Ascending aorta (tissue), 2 donors: ENCODE data around the gene XIRP2. TPM values are rescaled to one million over a fixed set of nuclear protein-coding genes. Genes with fewer than 3 reads are reported as not detected.

ENCODE experiments used
- DNase-seq, 2 donors: peaks; one replicate each; pipeline ENCODE4 v3.0.0-alpha.2; 2019; ENCODE audit warnings: low spot score in 2 of 2
- H3K27ac ChIP-seq, 2 donors: fragments of 200-600 bp; sonication (generic); one replicate each; pipeline ENCODE4 v1.5.1; 2016 to 2017; ENCODE audit warnings: mild to moderate bottlenecking in 1 of 2
- H3K27me3 ChIP-seq: fragments of 200-600 bp; sonication (generic); one replicate; pipeline ENCODE4 v1.5.1; 2017
- H3K36me3 ChIP-seq, 2 donors: fragments of 200-600 bp; sonication (generic); one replicate each; pipeline ENCODE4 v1.5.1; 2016
- H3K4me1 ChIP-seq, 2 donors: fragments of 200-600 bp; sonication (generic); one replicate each; pipeline ENCODE4 v1.5.1; 2016 to 2017; ENCODE audit warnings: mild to moderate bottlenecking in 1 of 2
- H3K4me3 ChIP-seq, 2 donors: fragments of 200-600 bp; sonication (generic); one replicate each; pipeline ENCODE4 v1.5.1; 2016 to 2017; ENCODE audit warnings: mild to moderate bottlenecking in 1 of 2
- H3K9me3 ChIP-seq, 2 donors: fragments of 200-600 bp; sonication (generic); one replicate each; pipeline ENCODE4 v1.5.1; 2016
- intact Hi-C: fragments of 100-400 bp; cut with DNase I; formaldehyde crosslinking; loops from one replicate; pipeline ENCODE4 v1.15.1; 2023
- total RNA-seq: library from RNA; depleted of rRNA; stranded (reverse); fragments of >200 nt; gene quantifications from one replicate; pipeline ENCODE4 v1.1.0, GENCODE V29; 2016
- TF ChIP-seq, protein P1 (sequence below), 3 experiments: fragments of 200-600 bp in 2 of 3; fragments of 450-650 bp in 1 of 3; sonication (generic) in 2 of 3; IDR thresholded peaks; one replicate each; pipeline ENCODE4 v1.5.1; 2016 to 2019; ENCODE audit warnings: antibody characterized with exemption in 3 of 3, mild to moderate bottlenecking in 1 of 3, moderate library complexity in 1 of 3

The XIRP2 gene
- total RNA-seq, 1 donor from 2014 or later, result 1.2 TPM

- no peaks in the 10 kb centered on the region for H3K36me3 ChIP-seq
- H3K4me1 ChIP-seq, result no peaks in the 10 kb centered on the region
- H3K27ac ChIP-seq, result no peak overlapping the region
- TF ChIP-seq, protein P1, sequence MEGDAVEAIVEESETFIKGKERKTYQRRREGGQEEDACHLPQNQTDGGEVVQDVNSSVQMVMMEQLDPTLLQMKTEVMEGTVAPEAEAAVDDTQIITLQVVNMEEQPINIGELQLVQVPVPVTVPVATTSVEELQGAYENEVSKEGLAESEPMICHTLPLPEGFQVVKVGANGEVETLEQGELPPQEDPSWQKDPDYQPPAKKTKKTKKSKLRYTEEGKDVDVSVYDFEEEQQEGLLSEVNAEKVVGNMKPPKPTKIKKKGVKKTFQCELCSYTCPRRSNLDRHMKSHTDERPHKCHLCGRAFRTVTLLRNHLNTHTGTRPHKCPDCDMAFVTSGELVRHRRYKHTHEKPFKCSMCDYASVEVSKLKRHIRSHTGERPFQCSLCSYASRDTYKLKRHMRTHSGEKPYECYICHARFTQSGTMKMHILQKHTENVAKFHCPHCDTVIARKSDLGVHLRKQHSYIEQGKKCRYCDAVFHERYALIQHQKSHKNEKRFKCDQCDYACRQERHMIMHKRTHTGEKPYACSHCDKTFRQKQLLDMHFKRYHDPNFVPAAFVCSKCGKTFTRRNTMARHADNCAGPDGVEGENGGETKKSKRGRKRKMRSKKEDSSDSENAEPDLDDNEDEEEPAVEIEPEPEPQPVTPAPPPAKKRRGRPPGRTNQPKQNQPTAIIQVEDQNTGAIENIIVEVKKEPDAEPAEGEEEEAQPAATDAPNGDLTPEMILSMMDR (IDR thresholded peaks at IDR 0.05), result no peak
- DNase-seq, result no peak
- H3K9me3 ChIP-seq, result no peaks in the 10 kb centered on the region
- no peaks in the 10 kb centered on the region for H3K27me3 ChIP-seq
- intact Hi-C loops, result no loop called here
- H3K4me3 ChIP-seq, result no peak overlapping the region
These were observed 7.0 kb downstream of the XIRP2 start for GRCh38 chr2:166895243-166895642.

- Histone ChIP-seq H3K4me1 (no peaks in the 10 kb centered on the region), H3K4me3 (no peak overlapping the region), H3K9me3 (no peaks in the 10 kb centered on the region), H3K36me3 (no peaks in the 10 kb centered on the region), H3K27ac (no peak overlapping the region), H3K27me3 (no peaks in the 10 kb centered on the region)
- DNase-seq, result no peak
- intact Hi-C loops, result no loop called here
- TF ChIP-seq, protein P1 (IDR thresholded peaks at IDR 0.05), result no peak
These were observed 9.4 kb downstream of the XIRP2 start for GRCh38 chr2:166897666-166898065.

DNA sequence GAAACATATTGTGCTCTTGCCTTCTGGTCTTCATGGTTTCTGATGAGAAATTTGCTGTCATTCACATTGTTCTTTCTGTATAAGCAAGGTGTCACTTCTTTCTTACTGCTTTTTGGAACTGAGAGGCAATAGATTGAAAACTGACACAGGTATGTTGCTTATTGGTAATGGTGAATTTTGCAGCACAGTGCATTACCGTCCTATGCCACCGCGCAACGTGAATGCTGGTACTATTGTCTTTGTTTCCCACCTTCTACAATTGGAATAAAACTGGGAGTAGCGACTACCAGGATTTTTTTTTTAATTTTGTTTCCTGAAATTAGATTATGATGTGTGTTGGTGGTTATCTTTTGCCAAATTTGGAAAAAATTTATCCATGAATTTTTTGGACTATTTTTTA is 11.4 kb downstream of the XIRP2 start:
- H3K9me3 ChIP-seq, result no peaks in the 10 kb centered on the region
- no peak overlapping the region for H3K27ac ChIP-seq
- no peaks in the 10 kb centered on the region for H3K4me1 ChIP-seq
- TF ChIP-seq, protein P1 (IDR thresholded peaks at IDR 0.05), result no peak
- no peak for DNase-seq
- no peaks in the 10 kb centered on the region for H3K36me3 ChIP-seq
- H3K4me3 ChIP-seq, result no peak overlapping the region
- H3K27me3 ChIP-seq, result no peaks in the 10 kb centered on the region
- intact Hi-C loops, result no loop called here

- Histone ChIP-seq H3K4me1 (no peaks in the 10 kb centered on the region), H3K27me3 (no peaks in the 10 kb centered on the region), H3K27ac (no peak overlapping the region), H3K36me3 (no peaks in the 10 kb centered on the region), H3K9me3 (no peaks in the 10 kb centered on the region), H3K4me3 (no peak overlapping the region)
- intact Hi-C loops, result no loop called here
- TF ChIP-seq, protein P1 (IDR thresholded peaks at IDR 0.05), result no peak
- no peak for DNase-seq
These were observed 12.4 kb downstream of the XIRP2 start for GRCh38 chr2:166900700-166901099.

DNA sequence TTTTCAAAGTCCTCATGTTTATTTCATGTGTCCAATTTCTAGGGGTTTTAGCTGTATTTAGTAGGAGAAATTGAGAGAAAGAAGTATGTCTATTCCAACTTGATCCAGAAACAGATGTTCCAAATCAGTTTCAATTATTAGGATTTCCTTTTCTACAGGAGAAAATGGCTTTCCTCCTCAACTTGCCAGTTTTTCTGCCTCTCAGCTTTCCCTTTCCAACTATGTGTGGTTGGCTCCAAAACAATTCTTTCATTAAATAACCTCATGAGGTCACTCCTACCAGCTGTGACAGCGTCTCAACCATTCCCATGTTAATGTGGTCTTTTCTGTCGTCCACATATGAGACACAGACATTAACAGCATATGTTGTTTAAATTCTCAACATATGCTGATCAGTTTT is 13.1 kb downstream of the XIRP2 start:
- H3K27me3 ChIP-seq, result no peaks in the 10 kb centered on the region
- H3K4me3 ChIP-seq, result no peak overlapping the region
- DNase-seq, result no peak
- H3K27ac ChIP-seq, result no peak overlapping the region
- H3K9me3 ChIP-seq, result no peaks in the 10 kb centered on the region
- no peaks in the 10 kb centered on the region for H3K4me1 ChIP-seq
- TF ChIP-seq, protein P1 (IDR thresholded peaks at IDR 0.05), result no peak
- intact Hi-C loops, result no loop called here
- no peaks in the 10 kb centered on the region for H3K36me3 ChIP-seq

DNA sequence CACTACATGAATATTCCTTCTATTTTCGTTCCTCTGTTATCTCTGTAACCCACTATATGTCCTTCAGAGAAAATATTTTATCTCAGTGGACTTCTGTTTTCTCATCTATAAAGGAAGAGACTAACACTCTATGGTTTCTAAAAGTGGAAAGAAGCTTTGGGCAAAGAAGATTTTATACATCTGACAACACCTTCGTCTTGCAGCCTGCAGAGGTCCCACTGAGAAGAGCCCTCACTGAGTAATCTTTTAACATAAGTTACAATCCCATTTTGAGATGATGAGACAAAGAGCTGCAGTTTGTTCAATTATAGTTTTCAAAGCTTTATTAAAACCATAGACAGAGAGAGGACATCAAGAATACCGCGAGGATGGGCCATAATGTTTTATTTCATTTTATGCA is 28.7 kb downstream of the XIRP2 start:
- Histone ChIP-seq H3K4me3 (no peak overlapping the region), H3K36me3 (no peaks in the 10 kb centered on the region), H3K27ac (no peak overlapping the region), H3K4me1 (no peaks in the 10 kb centered on the region), H3K27me3 (no peaks in the 10 kb centered on the region), H3K9me3 (no peaks in the 10 kb centered on the region)
- intact Hi-C loops, result no loop called here
- TF ChIP-seq, protein P1 (IDR thresholded peaks at IDR 0.05), result no peak
- no peak for DNase-seq
